ENCODE measurements around the gene KCNJ6.

DNA sequence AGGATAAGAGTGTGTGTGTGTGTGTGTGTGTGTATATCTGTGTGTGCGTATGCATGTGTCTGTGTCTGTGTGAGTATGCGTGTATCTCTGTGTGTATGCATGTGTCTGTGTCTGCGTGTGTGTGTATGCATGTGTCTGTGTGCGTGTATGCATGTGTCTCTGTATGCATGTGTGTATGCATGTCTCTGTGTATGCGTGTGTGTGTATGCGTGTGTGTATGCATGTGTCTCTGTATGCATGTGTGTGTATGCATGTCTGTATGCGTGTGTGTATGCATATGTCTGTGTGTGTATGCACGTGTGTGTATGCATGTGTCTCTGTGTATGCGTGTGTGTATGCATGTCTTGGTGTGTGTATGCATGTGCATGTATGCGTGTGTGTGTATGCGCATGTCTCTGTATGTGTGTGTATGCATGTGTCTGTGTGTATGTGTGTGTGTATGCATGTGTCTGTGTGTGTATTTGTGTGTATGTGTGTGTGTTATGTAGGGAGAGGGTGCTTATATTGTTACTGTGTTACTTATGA is 301.8 kb downstream of the KCNJ6 start:
- TF ChIP-seq, protein P1, sequence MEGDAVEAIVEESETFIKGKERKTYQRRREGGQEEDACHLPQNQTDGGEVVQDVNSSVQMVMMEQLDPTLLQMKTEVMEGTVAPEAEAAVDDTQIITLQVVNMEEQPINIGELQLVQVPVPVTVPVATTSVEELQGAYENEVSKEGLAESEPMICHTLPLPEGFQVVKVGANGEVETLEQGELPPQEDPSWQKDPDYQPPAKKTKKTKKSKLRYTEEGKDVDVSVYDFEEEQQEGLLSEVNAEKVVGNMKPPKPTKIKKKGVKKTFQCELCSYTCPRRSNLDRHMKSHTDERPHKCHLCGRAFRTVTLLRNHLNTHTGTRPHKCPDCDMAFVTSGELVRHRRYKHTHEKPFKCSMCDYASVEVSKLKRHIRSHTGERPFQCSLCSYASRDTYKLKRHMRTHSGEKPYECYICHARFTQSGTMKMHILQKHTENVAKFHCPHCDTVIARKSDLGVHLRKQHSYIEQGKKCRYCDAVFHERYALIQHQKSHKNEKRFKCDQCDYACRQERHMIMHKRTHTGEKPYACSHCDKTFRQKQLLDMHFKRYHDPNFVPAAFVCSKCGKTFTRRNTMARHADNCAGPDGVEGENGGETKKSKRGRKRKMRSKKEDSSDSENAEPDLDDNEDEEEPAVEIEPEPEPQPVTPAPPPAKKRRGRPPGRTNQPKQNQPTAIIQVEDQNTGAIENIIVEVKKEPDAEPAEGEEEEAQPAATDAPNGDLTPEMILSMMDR (IDR thresholded peaks at IDR 0.05; ENCODE audit: control extremely low read depth in 1 of 3, insufficient read depth in 1 of 3, low read depth in 1 of 3, low read length in 3 of 3): no peak
- no peak for TF ChIP-seq EZH2 (IDR thresholded peaks at IDR 0.05; ENCODE audit: low read depth, low read length, severe bottlenecking)
- TF ChIP-seq ATF3 (IDR thresholded peaks at IDR 0.05; ENCODE audit: insufficient read depth, low read depth, low read length): no peak
- no peak for TF ChIP-seq RAD21 (IDR thresholded peaks at IDR 0.05 in 1 of 2, conservative IDR thresholded peaks at IDR 0.05 in 1 of 2; ENCODE audit: low read depth in 2 of 2, low read length in 2 of 2)
- TF ChIP-seq SIN3A (conservative IDR thresholded peaks at IDR 0.05 in 1 of 2, IDR thresholded peaks at IDR 0.05 in 1 of 2; ENCODE audit: low read depth in 1 of 2, low read length in 2 of 2): no peak
- TF ChIP-seq EP300 (IDR thresholded peaks at IDR 0.05; ENCODE audit: borderline replicate concordance in 1 of 2, low read depth in 2 of 2, low read length in 2 of 2): no peak
- TF ChIP-seq JUN (IDR thresholded peaks at IDR 0.05; ENCODE audit: low read depth, low read length): no peak
- TF ChIP-seq KDM1A (IDR thresholded peaks at IDR 0.05; ENCODE audit: borderline replicate concordance, low read length): no peak
- TF ChIP-seq CBX5 (IDR thresholded peaks at IDR 0.05; ENCODE audit: low read depth, low read length): no peak
- TF ChIP-seq, protein P2, sequence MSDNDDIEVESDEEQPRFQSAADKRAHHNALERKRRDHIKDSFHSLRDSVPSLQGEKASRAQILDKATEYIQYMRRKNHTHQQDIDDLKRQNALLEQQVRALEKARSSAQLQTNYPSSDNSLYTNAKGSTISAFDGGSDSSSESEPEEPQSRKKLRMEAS (IDR thresholded peaks at IDR 0.05): no peak
- no peak for TF ChIP-seq SP1 (IDR thresholded peaks at IDR 0.05; ENCODE audit: low read depth, low read length)
- TF ChIP-seq POLR2A (IDR thresholded peaks at IDR 0.05; ENCODE audit: control extremely low read depth in 1 of 2, low read depth in 2 of 2, low read length in 2 of 2): no peak
- TF ChIP-seq CEBPB (IDR thresholded peaks at IDR 0.05; ENCODE audit: low read depth, low read length): no peak
- TF ChIP-seq POLR2AphosphoS5 (IDR thresholded peaks at IDR 0.05; ENCODE audit: low read depth, low read length): no peak
